ENCODE results near the gene PCBP3. TPM values are rescaled to one million over a fixed set of nuclear protein-coding genes. Genes with fewer than 3 reads are reported as not detected.

Gene PCBP3
- total RNA-seq, 1 donor = 1.1 TPM

DNA sequence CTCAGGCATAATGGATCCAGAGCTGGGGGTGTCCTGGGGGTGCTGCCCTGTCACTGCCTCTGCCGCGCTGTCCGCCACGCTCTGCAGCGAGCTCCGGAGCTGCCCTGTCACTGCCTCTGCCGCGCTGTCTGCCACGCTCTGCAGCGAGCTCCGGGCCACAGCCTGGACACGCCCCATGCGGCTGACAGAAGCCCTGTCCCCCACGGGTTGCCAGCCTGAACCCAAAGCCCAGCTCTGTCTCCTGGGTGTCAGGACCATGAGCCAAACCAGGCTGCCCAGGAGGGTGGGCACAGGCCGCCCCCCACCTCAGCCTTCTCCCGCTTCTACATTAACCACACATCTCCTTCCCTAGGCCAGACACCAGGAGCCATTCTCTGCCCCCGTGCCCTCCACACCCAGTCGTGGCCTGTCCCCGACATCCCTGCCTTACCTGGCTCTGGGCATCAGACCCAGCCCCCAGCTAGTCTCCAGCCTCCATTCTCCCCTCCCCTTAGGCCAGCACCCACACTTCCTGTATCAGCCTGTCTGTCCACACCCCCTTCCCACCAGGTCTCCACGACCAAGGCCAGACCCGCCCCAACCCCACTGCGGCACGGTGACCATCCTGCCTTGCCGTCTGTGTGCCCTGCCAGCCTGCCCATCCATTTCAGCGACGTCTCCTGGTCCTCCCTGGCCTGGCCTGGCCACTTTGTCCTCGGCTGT, 265.2 kb downstream of the PCBP3 start:
- DNase-seq (ENCODE audit: insufficient read length, low spot score, missing footprints) = no peak
- TF ChIP-seq, protein P1, sequence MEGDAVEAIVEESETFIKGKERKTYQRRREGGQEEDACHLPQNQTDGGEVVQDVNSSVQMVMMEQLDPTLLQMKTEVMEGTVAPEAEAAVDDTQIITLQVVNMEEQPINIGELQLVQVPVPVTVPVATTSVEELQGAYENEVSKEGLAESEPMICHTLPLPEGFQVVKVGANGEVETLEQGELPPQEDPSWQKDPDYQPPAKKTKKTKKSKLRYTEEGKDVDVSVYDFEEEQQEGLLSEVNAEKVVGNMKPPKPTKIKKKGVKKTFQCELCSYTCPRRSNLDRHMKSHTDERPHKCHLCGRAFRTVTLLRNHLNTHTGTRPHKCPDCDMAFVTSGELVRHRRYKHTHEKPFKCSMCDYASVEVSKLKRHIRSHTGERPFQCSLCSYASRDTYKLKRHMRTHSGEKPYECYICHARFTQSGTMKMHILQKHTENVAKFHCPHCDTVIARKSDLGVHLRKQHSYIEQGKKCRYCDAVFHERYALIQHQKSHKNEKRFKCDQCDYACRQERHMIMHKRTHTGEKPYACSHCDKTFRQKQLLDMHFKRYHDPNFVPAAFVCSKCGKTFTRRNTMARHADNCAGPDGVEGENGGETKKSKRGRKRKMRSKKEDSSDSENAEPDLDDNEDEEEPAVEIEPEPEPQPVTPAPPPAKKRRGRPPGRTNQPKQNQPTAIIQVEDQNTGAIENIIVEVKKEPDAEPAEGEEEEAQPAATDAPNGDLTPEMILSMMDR (IDR thresholded peaks at IDR 0.05; ENCODE audit: extremely low read depth, low read depth, low read length) = no peak
- no peak overlapping the region for H3K27ac ChIP-seq (ENCODE audit: low read depth, low read length)
- no peak overlapping the region for H2AFZ ChIP-seq (ENCODE audit: low read length)
- no peaks in the 10 kb centered on the region for H3K9me3 ChIP-seq (ENCODE audit: low read depth, low read length)
- no peaks in the 10 kb centered on the region for H4K20me1 ChIP-seq (ENCODE audit: insufficient read depth, low read length)
- no peaks in the 10 kb centered on the region for H3K36me3 ChIP-seq (ENCODE audit: insufficient read depth, low read length)
- peaks cover 14% of the 10 kb centered on the region for H3K27me3 ChIP-seq (ENCODE audit: insufficient read depth, low read length)
- no peaks in the 10 kb centered on the region for H3K4me1 ChIP-seq (ENCODE audit: insufficient read depth, low read length)
- no peak overlapping the region for H3K4me2 ChIP-seq (ENCODE audit: insufficient read depth, low read length)
- no peak overlapping the region for H3K4me3 ChIP-seq (ENCODE audit: insufficient read depth, low read length)
- H3K79me2 ChIP-seq (ENCODE audit: insufficient read depth, low read length) = no peaks in the 10 kb centered on the region

DNA sequence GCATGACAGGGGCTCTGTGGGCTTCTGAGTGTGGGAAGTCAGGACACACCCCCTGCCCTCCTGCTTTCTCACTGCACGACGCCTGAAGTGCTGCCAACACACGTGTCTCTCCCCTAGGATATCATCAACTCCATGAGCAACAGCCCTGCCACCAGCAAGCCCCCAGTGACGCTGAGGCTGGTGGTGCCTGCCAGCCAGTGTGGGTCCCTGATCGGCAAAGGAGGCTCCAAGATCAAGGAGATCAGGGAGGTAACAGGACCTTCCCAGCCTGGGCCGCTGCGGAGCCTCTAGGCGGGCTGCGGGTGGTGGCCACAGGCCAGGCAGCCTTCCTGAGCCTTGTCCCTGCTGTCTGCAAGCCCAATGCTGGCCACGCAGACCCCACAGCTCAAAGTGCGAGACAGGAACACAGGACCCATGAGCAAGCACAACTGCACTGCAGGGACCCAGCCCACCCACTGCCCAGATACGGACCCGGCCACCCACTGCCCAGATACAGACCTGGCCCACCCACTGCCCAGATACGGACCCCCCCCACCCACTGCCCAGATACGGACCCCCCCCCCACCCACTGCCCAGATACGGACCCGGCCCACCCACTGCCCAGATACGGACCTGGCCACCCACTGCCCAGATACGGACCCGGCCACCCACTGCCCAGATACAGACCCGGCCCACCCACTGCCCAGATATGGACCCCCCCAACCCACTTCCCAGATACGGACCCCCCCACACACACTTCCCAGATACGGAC, 265.9 kb downstream of the PCBP3 start:
- Histone ChIP-seq H3K4me2 (ENCODE audit: insufficient read depth, low read length) (no peak overlapping the region), H4K20me1 (ENCODE audit: insufficient read depth, low read length) (no peaks in the 10 kb centered on the region), H3K27ac (ENCODE audit: low read depth, low read length) (no peak overlapping the region), H2AFZ (ENCODE audit: low read length) (no peak overlapping the region), H3K4me1 (ENCODE audit: insufficient read depth, low read length) (no peaks in the 10 kb centered on the region), H3K27me3 (ENCODE audit: insufficient read depth, low read length) (peaks cover 10% of the 10 kb centered on the region), H3K36me3 (ENCODE audit: insufficient read depth, low read length) (no peaks in the 10 kb centered on the region), H3K4me3 (ENCODE audit: insufficient read depth, low read length) (no peak overlapping the region), H3K79me2 (ENCODE audit: insufficient read depth, low read length) (no peaks in the 10 kb centered on the region), H3K9me3 (ENCODE audit: low read depth, low read length) (no peaks in the 10 kb centered on the region)
- DNase-seq (ENCODE audit: insufficient read length, low spot score, missing footprints) = no peak
- TF ChIP-seq, protein P1 (IDR thresholded peaks at IDR 0.05; ENCODE audit: extremely low read depth, low read depth, low read length) = no peak

DNA sequence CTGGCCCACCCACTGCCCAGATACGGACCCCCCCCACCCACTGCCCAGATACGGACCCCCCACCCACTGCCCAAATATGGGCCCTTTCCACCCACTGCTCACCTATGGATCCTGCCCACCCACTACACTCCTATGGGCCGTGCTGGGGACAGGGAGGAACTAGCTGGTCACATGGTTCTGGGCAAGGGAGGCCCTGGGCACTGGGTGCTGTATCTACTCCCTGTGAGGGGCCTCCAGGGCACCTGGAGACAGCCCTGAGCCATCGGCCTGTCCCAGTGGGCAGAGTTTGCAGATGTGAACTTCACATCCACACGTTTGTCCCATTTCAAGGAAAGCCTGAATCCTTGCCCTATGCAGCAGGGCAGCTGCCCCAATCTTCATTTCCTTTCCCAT, 266.6 kb downstream of the PCBP3 start:
- no peaks in the 10 kb centered on the region for H3K9me3 ChIP-seq (ENCODE audit: low read depth, low read length)
- H3K27ac ChIP-seq (ENCODE audit: low read depth, low read length) = no peak overlapping the region
- no peaks in the 10 kb centered on the region for H3K79me2 ChIP-seq (ENCODE audit: insufficient read depth, low read length)
- H4K20me1 ChIP-seq (ENCODE audit: insufficient read depth, low read length) = no peaks in the 10 kb centered on the region
- no peak for DNase-seq (ENCODE audit: insufficient read length, low spot score, missing footprints)
- no peak overlapping the region for H3K4me2 ChIP-seq (ENCODE audit: insufficient read depth, low read length)
- H3K4me1 ChIP-seq (ENCODE audit: insufficient read depth, low read length) = no peaks in the 10 kb centered on the region
- H3K27me3 ChIP-seq (ENCODE audit: insufficient read depth, low read length) = peaks cover 6% of the 10 kb centered on the region
- TF ChIP-seq, protein P1 (IDR thresholded peaks at IDR 0.05; ENCODE audit: extremely low read depth, low read depth, low read length) = no peak
- no peak overlapping the region for H3K4me3 ChIP-seq (ENCODE audit: insufficient read depth, low read length)
- no peaks in the 10 kb centered on the region for H3K36me3 ChIP-seq (ENCODE audit: insufficient read depth, low read length)
- H2AFZ ChIP-seq (ENCODE audit: low read length) = no peak overlapping the region

DNA sequence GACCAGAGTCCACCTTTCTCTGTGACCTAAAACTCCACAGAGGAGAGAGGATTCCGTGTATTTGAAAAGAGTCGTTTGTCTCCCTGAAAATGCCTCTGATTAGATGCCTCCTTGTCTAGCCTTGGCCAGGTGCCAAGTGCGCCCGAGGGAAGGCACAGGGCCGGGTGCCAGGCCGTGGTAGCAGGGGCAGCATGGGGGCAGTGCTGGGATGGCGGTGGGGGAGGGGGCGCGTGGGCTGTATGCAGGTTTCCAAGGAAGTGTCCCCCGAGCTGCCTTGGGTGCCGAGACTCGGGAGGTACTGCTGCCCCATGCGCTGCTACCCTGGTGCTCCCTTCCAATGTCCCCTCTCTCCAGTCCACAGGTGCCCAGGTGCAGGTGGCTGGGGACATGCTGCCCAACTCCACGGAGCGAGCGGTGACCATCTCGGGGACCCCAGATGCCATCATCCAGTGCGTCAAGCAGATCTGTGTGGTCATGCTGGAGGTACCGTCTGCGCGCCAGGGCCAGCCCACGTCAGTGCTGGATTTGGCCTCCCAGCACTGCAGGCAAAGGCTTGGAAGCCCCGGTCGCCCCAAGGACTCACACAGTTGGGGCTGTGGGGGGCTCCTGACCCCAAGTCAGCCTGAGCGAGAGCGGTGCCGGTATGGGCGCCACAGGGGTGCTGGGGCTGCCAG, 267.2 kb downstream of the PCBP3 start:
- no peaks in the 10 kb centered on the region for H3K36me3 ChIP-seq (ENCODE audit: insufficient read depth, low read length)
- H3K27me3 ChIP-seq (ENCODE audit: insufficient read depth, low read length) = peaks cover 4% of the 10 kb centered on the region
- H3K4me2 ChIP-seq (ENCODE audit: insufficient read depth, low read length) = no peak overlapping the region
- no peaks in the 10 kb centered on the region for H3K79me2 ChIP-seq (ENCODE audit: insufficient read depth, low read length)
- H3K4me1 ChIP-seq (ENCODE audit: insufficient read depth, low read length) = no peaks in the 10 kb centered on the region
- H3K9me3 ChIP-seq (ENCODE audit: low read depth, low read length) = no peaks in the 10 kb centered on the region
- peak; percentile 88 for DNase-seq (ENCODE audit: insufficient read length, low spot score, missing footprints)
- H4K20me1 ChIP-seq (ENCODE audit: insufficient read depth, low read length) = no peaks in the 10 kb centered on the region
- no peak overlapping the region for H2AFZ ChIP-seq (ENCODE audit: low read length)
- no peak overlapping the region for H3K27ac ChIP-seq (ENCODE audit: low read depth, low read length)
- TF ChIP-seq, protein P1 (IDR thresholded peaks at IDR 0.05; ENCODE audit: extremely low read depth, low read depth, low read length) = no peak
- no peak overlapping the region for H3K4me3 ChIP-seq (ENCODE audit: insufficient read depth, low read length)
